Parathyroid adenoma (tissue), 2 donors: ENCODE data around the gene ZNG1A.
"Not testable (repeated sequence)": the region's sequence is repeated elsewhere in the genome, so short reads cannot be mapped to it uniquely, and the experiment has no call there.

Experiments
- H2AFZ ChIP-seq: fragments of 300-600 bp; sonication (generic); one replicate; pipeline ENCODE4 v1.7.0; 2017; ENCODE audit warnings: antibody characterized with exemption, mild to moderate bottlenecking
- H3K27ac ChIP-seq: fragments of 300-600 bp; sonication (generic); one replicate; pipeline ENCODE4 v1.7.0; 2017
- H3K27me3 ChIP-seq: fragments of 300-600 bp; sonication (generic); one replicate; pipeline ENCODE4 v1.7.0; 2017; ENCODE audit warnings: low read length; ENCODE audit not compliant: control insufficient read depth, insufficient read depth
- H3K36me3 ChIP-seq: fragments of 300-600 bp; sonication (generic); one replicate; pipeline ENCODE4 v1.7.0; 2017; ENCODE audit warnings: low read length; ENCODE audit not compliant: control insufficient read depth, insufficient read depth
- H3K4me1 ChIP-seq: fragments of 300-600 bp; sonication (generic); one replicate; pipeline ENCODE4 v1.7.0; 2017; ENCODE audit warnings: control low read depth
- H3K4me2 ChIP-seq: fragments of 300-600 bp; sonication (generic); one replicate; pipeline ENCODE4 v1.7.0; 2017; ENCODE audit warnings: low read length
- H3K4me3 ChIP-seq: fragments of 300-600 bp; sonication (generic); one replicate; pipeline ENCODE4 v1.7.0; 2017; ENCODE audit warnings: low read depth, low read length
- H3K79me2 ChIP-seq: fragments of 300-600 bp; sonication (generic); one replicate; pipeline ENCODE4 v1.7.0; 2017; ENCODE audit warnings: control low read depth
- H3K9ac ChIP-seq: fragments of 300-600 bp; sonication (generic); one replicate; pipeline ENCODE4 v1.7.0; 2017; ENCODE audit warnings: mild to moderate bottlenecking
- H3K9me3 ChIP-seq: fragments of 300-600 bp; sonication (generic); one replicate; pipeline ENCODE4 v1.7.0; 2017; ENCODE audit warnings: low read length; ENCODE audit not compliant: control insufficient read depth
- donor health status: primary hyperparathyroidism.

The ZNG1A gene

GRCh38 chr9:88396-89037 is 90.3 kb downstream of the ZNG1A start:
- not testable (repeated sequence) for H3K27me3 ChIP-seq, H3K27ac ChIP-seq, H3K4me2 ChIP-seq, H3K4me3 ChIP-seq, H3K9ac ChIP-seq, H3K36me3 ChIP-seq, H3K4me1 ChIP-seq, H3K79me2 ChIP-seq, H2AFZ ChIP-seq, H3K9me3 ChIP-seq

- not testable (repeated sequence) for H3K36me3 ChIP-seq, H2AFZ ChIP-seq, H3K4me1 ChIP-seq, H3K9ac ChIP-seq, H3K4me3 ChIP-seq, H3K9me3 ChIP-seq, H3K27me3 ChIP-seq, H3K27ac ChIP-seq, H3K79me2 ChIP-seq, H3K4me2 ChIP-seq
These were observed 91.0 kb downstream of the ZNG1A start for GRCh38 chr9:87860-88259.

GRCh38 chr9:87105-87504 is 91.8 kb downstream of the ZNG1A start:
- not testable (repeated sequence) for H3K4me2 ChIP-seq, H3K4me3 ChIP-seq

DNA sequence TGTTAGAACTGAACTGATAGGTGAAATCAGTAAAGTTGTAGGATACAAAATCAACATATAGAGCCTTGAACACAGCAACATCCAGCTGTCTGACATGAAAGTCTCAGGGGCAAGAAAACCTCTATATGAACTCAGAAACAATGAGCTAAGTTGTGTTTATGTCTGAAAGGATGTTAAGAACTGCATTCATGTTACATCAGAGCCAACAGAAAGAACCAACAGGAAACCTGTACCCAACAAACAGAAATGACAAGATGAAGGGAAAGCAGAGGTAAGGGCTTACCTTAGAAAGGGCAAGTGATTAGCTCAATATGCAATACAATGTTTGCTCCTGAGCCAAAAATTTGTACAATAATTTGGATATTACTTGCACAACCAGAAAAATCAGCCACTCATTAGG is 92.2 kb downstream of the ZNG1A start:
- not testable (repeated sequence) for H3K27me3 ChIP-seq, H3K9me3 ChIP-seq, H3K36me3 ChIP-seq, H3K27ac ChIP-seq, H3K79me2 ChIP-seq, H2AFZ ChIP-seq, H3K4me3 ChIP-seq, H3K4me2 ChIP-seq, H3K9ac ChIP-seq, H3K4me1 ChIP-seq

More at GRCh38 chr9:87105-87504, 91.8 kb downstream of the ZNG1A start:
- not testable (repeated sequence) for H3K9me3 ChIP-seq, H3K27ac ChIP-seq, H2AFZ ChIP-seq, H3K9ac ChIP-seq, H3K36me3 ChIP-seq, H3K79me2 ChIP-seq, H3K4me1 ChIP-seq, H3K27me3 ChIP-seq

DNA sequence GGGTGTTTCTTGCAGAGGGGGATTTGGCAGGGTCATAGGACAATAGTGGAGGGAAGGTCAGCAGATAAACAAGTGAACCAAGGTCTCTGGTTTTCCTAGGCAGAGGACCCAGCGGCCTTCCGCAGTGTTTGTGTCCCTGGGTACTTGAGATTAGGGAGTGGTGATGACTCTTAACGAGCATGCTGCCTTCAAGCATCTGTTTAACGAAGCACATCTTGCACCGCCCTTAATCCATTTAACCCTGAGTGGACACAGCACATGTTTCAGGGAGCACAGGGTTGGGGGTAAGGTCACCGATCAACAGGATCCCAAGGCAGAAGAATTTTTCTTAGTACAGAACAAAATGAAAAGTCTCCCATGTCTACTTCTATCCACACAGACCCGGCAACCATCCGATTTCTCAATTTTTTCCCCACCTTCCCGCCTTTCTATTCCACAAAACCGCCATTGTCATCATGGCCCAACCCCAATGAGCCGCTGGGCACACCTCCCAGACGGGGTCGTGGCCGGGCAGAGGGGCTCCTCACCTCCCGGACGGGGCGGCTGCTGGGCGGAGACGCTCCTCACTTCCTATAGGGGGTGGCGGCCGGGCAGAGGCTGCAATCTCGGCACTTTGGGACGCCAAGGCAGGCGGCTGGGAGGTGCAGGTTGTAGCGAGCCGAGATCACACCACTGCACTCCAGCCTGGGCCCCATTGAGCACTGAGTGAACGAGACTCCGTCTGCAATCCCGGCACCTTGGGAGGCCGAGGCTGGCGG is 95.7 kb downstream of the ZNG1A start:
- H3K9ac ChIP-seq, H3K27me3 ChIP-seq, H3K27ac ChIP-seq, H3K79me2 ChIP-seq, H2AFZ ChIP-seq, H3K4me3 ChIP-seq, H3K4me2 ChIP-seq, H3K36me3 ChIP-seq, H3K9me3 ChIP-seq, H3K4me1 ChIP-seq: not testable (repeated sequence)

GRCh38 chr9:78333-78732 is 100.5 kb downstream of the ZNG1A start:
- H3K27me3 ChIP-seq, H3K36me3 ChIP-seq, H3K79me2 ChIP-seq, H3K4me2 ChIP-seq, H3K9me3 ChIP-seq, H3K27ac ChIP-seq, H3K4me1 ChIP-seq, H3K9ac ChIP-seq, H3K4me3 ChIP-seq, H2AFZ ChIP-seq: not testable (repeated sequence)

- H3K9ac ChIP-seq, H3K27ac ChIP-seq, H3K4me2 ChIP-seq, H3K79me2 ChIP-seq, H3K36me3 ChIP-seq, H3K9me3 ChIP-seq, H3K4me1 ChIP-seq, H3K27me3 ChIP-seq, H2AFZ ChIP-seq, H3K4me3 ChIP-seq: not testable (repeated sequence)
These were observed 102.5 kb downstream of the ZNG1A start for GRCh38 chr9:76389-76788.

GRCh38 chr9:73900-74525 is 104.8 kb downstream of the ZNG1A start:
- Histone ChIP-seq H3K4me2 (peak overlapping the region; percentile 44), H3K4me3 (peak overlapping the region; percentile 22), H2AFZ (peak overlapping the region; percentile 33)
- not testable (repeated sequence) for H3K27me3 ChIP-seq, H3K9me3 ChIP-seq, H3K27ac ChIP-seq, H3K4me1 ChIP-seq, H3K9ac ChIP-seq, H3K79me2 ChIP-seq, H3K36me3 ChIP-seq

DNA sequence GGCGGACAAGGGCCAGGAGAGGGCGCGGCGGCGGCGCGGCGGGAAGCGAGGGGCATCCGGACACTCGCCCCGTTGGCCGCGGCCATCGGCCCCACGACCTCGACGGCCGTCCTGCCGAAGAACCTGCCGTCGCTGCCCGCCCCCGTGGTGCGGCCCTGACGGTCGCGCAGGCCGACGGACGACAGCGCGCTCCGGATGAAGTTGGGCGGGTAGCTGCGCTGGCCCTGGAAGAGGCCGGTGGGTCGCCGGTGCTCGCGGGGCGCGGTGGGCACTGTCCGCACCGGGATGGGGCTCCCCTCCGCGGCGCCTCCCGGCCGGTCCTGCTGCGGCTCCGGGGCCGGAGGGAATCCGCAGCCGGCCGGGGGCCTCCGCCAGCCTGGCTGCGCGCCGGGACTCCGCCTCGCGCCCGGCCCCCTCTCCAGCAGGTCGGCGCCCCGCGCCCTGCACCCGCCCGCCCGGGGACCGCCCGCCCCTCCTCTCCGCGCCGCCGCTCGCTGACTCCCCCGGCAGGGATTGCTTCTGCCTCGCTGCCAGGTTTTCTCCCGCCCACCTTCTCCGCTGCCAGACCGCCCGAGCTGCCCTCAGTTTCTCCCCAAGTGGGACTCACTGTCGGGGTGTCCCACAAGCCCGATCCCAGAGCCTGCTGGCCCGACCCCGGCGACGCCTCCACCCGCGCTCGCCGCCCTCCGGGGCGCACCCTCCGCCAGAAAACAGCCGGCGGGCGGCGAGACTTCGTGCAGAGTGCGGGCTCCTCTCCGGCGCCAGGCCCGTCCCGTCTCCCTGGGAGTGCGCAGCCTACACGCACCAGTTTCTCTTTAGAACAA is 105.6 kb downstream of the ZNG1A start:
- H3K4me2 ChIP-seq: peak overlapping the region; percentile 44
- H3K79me2 ChIP-seq, H3K36me3 ChIP-seq, H3K9ac ChIP-seq, H3K4me1 ChIP-seq, H3K9me3 ChIP-seq, H3K27ac ChIP-seq, H3K27me3 ChIP-seq: not testable (repeated sequence)
- peak overlapping the region; percentile 22 for H3K4me3 ChIP-seq
- H2AFZ ChIP-seq: peak overlapping the region; percentile 33
